WERI-Rb-1 (cell line): ENCODE measurements around the gene MFSD8.
"Not testable (repeated sequence)": the region's sequence is repeated elsewhere in the genome, so short reads cannot be mapped to it uniquely, and the experiment has no call there.

Experiments used
- DNase-seq: peaks from one replicate; pipeline ENCODE4 v3.0.0-alpha.2; 2020
- H3K27ac ChIP-seq: fragments of 250-450 bp; sonication (Bioruptor Pico); 2 replicates; pipeline ENCODE4 v1.5.1; 2020; ENCODE audit warnings: mild to moderate bottlenecking, moderate library complexity
- H3K27me3 ChIP-seq: fragments of 250-450 bp; sonication (Bioruptor Pico); 2 replicates; pipeline ENCODE4 v1.5.1; 2021; ENCODE audit warnings: mild to moderate bottlenecking, low read depth, moderate library complexity; ENCODE audit not compliant: insufficient read depth, severe bottlenecking
- H3K36me3 ChIP-seq: fragments of 250-450 bp; sonication (Bioruptor Pico); 2 replicates; pipeline ENCODE4 v1.5.1; 2020; ENCODE audit warnings: mild to moderate bottlenecking, moderate library complexity
- H3K4me3 ChIP-seq: 2 replicates; pipeline ENCODE4 v1.5.1; 2011; ENCODE audit warnings: low read depth, mild to moderate bottlenecking, control low read depth, low read length
- H3K9me3 ChIP-seq: fragments of 250-450 bp; sonication (Bioruptor Pico); 2 replicates; pipeline ENCODE4 v1.5.1; 2021; ENCODE audit warnings: mild to moderate bottlenecking, moderate library complexity; ENCODE audit not compliant: severe bottlenecking
- TF ChIP-seq, protein P1 (sequence below): IDR thresholded peaks from 2 replicates; pipeline ENCODE4 v1.5.1; 2011; ENCODE audit warnings: low read depth, mild to moderate bottlenecking, control low read depth, inconsistent platforms, low read length

MFSD8 gene

GRCh38 chr4:127957105-127957504 is 7.9 kb downstream of the MFSD8 start:
- TF ChIP-seq, protein P1, sequence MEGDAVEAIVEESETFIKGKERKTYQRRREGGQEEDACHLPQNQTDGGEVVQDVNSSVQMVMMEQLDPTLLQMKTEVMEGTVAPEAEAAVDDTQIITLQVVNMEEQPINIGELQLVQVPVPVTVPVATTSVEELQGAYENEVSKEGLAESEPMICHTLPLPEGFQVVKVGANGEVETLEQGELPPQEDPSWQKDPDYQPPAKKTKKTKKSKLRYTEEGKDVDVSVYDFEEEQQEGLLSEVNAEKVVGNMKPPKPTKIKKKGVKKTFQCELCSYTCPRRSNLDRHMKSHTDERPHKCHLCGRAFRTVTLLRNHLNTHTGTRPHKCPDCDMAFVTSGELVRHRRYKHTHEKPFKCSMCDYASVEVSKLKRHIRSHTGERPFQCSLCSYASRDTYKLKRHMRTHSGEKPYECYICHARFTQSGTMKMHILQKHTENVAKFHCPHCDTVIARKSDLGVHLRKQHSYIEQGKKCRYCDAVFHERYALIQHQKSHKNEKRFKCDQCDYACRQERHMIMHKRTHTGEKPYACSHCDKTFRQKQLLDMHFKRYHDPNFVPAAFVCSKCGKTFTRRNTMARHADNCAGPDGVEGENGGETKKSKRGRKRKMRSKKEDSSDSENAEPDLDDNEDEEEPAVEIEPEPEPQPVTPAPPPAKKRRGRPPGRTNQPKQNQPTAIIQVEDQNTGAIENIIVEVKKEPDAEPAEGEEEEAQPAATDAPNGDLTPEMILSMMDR = no peak
- H3K4me3 ChIP-seq = no peak overlapping the region
- peaks cover 12% of the 10 kb centered on the region for H3K36me3 ChIP-seq
- H3K9me3 ChIP-seq = no peaks in the 10 kb centered on the region
- H3K27ac ChIP-seq = no peak overlapping the region
- no peak for DNase-seq
- H3K27me3 ChIP-seq = no peaks in the 10 kb centered on the region

DNA sequence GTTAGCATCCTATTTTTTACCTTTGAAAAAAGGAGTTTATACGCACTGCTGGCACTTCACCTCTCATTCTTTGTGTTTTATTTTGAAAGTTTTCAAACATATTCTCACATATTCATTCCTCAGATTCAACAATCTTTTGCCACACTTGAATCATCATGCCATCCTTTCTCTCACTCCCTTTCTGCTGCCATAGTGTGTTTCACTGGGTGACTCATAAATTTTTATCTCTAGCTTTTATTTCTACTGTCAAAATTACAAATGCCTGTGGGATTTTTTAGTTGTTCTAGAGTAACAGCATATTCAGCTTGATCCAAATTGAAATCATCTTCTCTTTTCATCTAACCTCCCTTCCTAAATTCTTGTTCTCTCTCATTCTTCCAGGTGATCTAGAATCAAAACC is 28.0 kb downstream of the MFSD8 start:
- no peak for DNase-seq
- H3K27ac ChIP-seq = no peak overlapping the region

GRCh38 chr4:127931836-127932235 is 33.1 kb downstream of the MFSD8 start:
- H3K27ac ChIP-seq, H3K4me3 ChIP-seq, H3K27me3 ChIP-seq, H3K9me3 ChIP-seq, DNase-seq, H3K36me3 ChIP-seq: not testable (repeated sequence)

More for the DNA sequence above, 28.0 kb downstream of the MFSD8 start:
- TF ChIP-seq, protein P1 = no peak
- Histone ChIP-seq H3K27me3 (no peaks in the 10 kb centered on the region), H3K9me3 (no peaks in the 10 kb centered on the region), H3K4me3 (no peak overlapping the region), H3K36me3 (peaks cover 15% of the 10 kb centered on the region)

DNA sequence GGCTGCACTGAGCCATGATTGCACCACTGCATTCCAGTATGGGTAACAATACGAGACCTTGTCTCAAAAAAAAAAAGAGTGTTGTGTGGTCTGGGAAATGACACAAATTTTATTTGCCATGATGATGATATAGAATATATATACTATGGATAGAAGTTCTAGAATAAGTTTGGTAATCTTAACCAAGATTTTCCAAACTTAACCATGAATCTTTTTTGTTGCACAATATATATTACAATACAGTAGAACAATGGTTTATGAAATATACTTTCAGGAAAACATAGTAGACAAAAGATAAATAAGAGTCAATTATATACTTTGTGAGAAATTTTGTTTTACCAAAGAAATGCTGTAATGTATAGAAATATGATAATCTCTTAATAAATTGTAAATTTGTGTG is 34.8 kb downstream of the MFSD8 start:
- no peak for DNase-seq
- Histone ChIP-seq H3K9me3 (no peaks in the 10 kb centered on the region), H3K27me3 (no peaks in the 10 kb centered on the region), H3K27ac (no peak overlapping the region), H3K36me3 (peaks cover 8% of the 10 kb centered on the region), H3K4me3 (no peak overlapping the region)
- TF ChIP-seq, protein P1 = no peak

- H3K36me3 ChIP-seq = peaks cover 13% of the 10 kb centered on the region
- H3K27ac ChIP-seq, H3K9me3 ChIP-seq, DNase-seq, H3K27me3 ChIP-seq, H3K4me3 ChIP-seq: not testable (repeated sequence)
Measured at GRCh38 chr4:127925720-127926119, 39.3 kb downstream of the MFSD8 start.

- DNase-seq = no peak
- TF ChIP-seq, protein P1 = no peak
- H3K9me3 ChIP-seq = no peaks in the 10 kb centered on the region
- H3K4me3 ChIP-seq = no peak overlapping the region
- no peaks in the 10 kb centered on the region for H3K27me3 ChIP-seq
- H3K36me3 ChIP-seq = peaks cover 9% of the 10 kb centered on the region
- no peak overlapping the region for H3K27ac ChIP-seq
Measured at GRCh38 chr4:127922226-127922625, 42.7 kb downstream of the MFSD8 start.

DNA sequence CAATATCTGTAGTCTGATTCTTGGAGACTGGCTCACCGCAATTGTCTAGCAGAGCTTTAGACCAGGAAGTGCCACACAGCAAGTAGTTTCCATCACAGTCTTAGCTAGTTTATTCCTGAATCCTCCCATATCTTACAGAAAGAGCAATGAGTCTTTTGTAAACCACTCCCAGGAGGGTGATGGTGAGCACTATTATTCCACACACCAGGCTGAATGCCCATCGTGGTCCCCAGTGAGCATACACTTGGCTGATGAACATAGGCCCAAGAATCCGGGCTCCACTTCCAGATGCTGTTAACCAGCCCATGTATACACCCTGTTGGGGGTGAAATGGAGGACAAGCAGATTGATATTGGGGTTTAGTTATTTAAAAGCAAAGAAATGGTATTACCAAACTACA is 44.5 kb downstream of the MFSD8 start:
- Histone ChIP-seq H3K27me3 (no peaks in the 10 kb centered on the region), H3K36me3 (peaks cover 4% of the 10 kb centered on the region), H3K27ac (no peak overlapping the region), H3K4me3 (no peak overlapping the region), H3K9me3 (no peaks in the 10 kb centered on the region)
- DNase-seq = no peak
- TF ChIP-seq, protein P1 = no peak
